ENCODE results near the gene HNMT. TPM values are rescaled to one million over a fixed set of nuclear protein-coding genes. Genes with fewer than 3 reads are reported as not detected.

The HNMT gene
- total RNA-seq, 1 donor from 2014 or later, result 13.0 TPM

- intact Hi-C loops (cut with DNase I), result no loop called here
- DNase-seq (ENCODE audit: missing footprints), result no peak
- ATAC-seq, result no peak
Observed at GRCh38 chr2:137943678-137944347, 20.5 kb upstream of the HNMT start.

- ATAC-seq, result no peak
- no peak for DNase-seq (ENCODE audit: missing footprints)
- intact Hi-C loops (cut with DNase I), result loop anchor here (5.0 kb wide), 1 partner anchor 148 kb away; no protein-coding TSS in a partner anchor
Observed at GRCh38 chr2:137944714-137945113, 19.6 kb upstream of the HNMT start.

GRCh38 chr2:137945229-137945628 lies 19.0 kb upstream of the HNMT start:
- intact Hi-C loops (cut with DNase I), result loop anchor here (5.0 kb wide), 1 partner anchor 147 kb away; no protein-coding TSS in a partner anchor
- no peak for ATAC-seq
- no peak for DNase-seq (ENCODE audit: missing footprints)

GRCh38 chr2:137946227-137946626 lies 18.0 kb upstream of the HNMT start:
- intact Hi-C loops (cut with DNase I), result loop anchor here (2.0 to 5.0 kb wide), 3 partner anchors 146 to 841 kb away; no protein-coding TSS in a partner anchor
- ATAC-seq (no peak), DNase-seq (ENCODE audit: missing footprints) (no peak)

GRCh38 chr2:137947032-137947727 lies 17.1 kb upstream of the HNMT start:
- ATAC-seq, result no peak
- DNase-seq (ENCODE audit: missing footprints), result no peak
- intact Hi-C loops (cut with DNase I), result loop anchor here (2.0 to 5.0 kb wide), 3 partner anchors 145 to 840 kb away; no protein-coding TSS in a partner anchor

GRCh38 chr2:137947728-137948336 lies 16.4 kb upstream of the HNMT start:
- ATAC-seq, result peak; percentile 65
- intact Hi-C loops (cut with DNase I), result loop anchor here (2.0 to 5.0 kb wide), 3 partner anchors 144 to 839 kb away; no protein-coding TSS in a partner anchor
- DNase-seq (ENCODE audit: missing footprints), result peak; percentile 83

- intact Hi-C loops (cut with DNase I), result loop anchor here (5.0 kb wide), 1 partner anchor 143 kb away; no protein-coding TSS in a partner anchor
- ATAC-seq, result no peak
- no peak for DNase-seq (ENCODE audit: missing footprints)
Observed at GRCh38 chr2:137948894-137949293, 15.4 kb upstream of the HNMT start.

GRCh38 chr2:137950238-137950637 lies 14.0 kb upstream of the HNMT start:
- DNase-seq (ENCODE audit: missing footprints) (no peak), ATAC-seq (no peak)
- intact Hi-C loops (cut with DNase I), result no loop called here

GRCh38 chr2:137951586-137951985 lies 12.7 kb upstream of the HNMT start:
- DNase-seq (ENCODE audit: missing footprints) (no peak), ATAC-seq (no peak)
- intact Hi-C loops (cut with DNase I), result no loop called here

- intact Hi-C loops (cut with DNase I), result no loop called here
- no peak for DNase-seq (ENCODE audit: missing footprints)
- ATAC-seq, result no peak
Observed at GRCh38 chr2:137952586-137953129, 11.6 kb upstream of the HNMT start.

- intact Hi-C loops (cut with DNase I), result no loop called here
- ATAC-seq (no peak), DNase-seq (ENCODE audit: missing footprints) (no peak)
Observed at GRCh38 chr2:137955536-137955935, 8.7 kb upstream of the HNMT start.

- ATAC-seq (no peak), DNase-seq (ENCODE audit: missing footprints) (no peak)
- intact Hi-C loops (cut with DNase I), result no loop called here
Observed at GRCh38 chr2:137957033-137957432, 7.2 kb upstream of the HNMT start.

GRCh38 chr2:137959166-137959565 lies 5.1 kb upstream of the HNMT start:
- ATAC-seq (no peak), DNase-seq (ENCODE audit: missing footprints) (no peak)
- intact Hi-C loops (cut with DNase I), result no loop called here

- intact Hi-C loops (cut with DNase I), result loop anchor here (10.0 kb wide), 1 partner anchor 115 kb away; no protein-coding TSS in a partner anchor
- DNase-seq (ENCODE audit: missing footprints) (no peak), ATAC-seq (no peak)
Observed at GRCh38 chr2:137960223-137960622, 4.0 kb upstream of the HNMT start.

- DNase-seq (ENCODE audit: missing footprints), result no peak
- ATAC-seq, result no peak
- intact Hi-C loops (cut with DNase I), result loop anchor here (10.0 kb wide), 1 partner anchor 113 kb away; no protein-coding TSS in a partner anchor
Observed at GRCh38 chr2:137961602-137962001, 2.7 kb upstream of the HNMT start.

GRCh38 chr2:137963535-137964065 lies 673 bp upstream of the HNMT start:
- intact Hi-C loops (cut with DNase I), result loop anchor here (2.0 to 10.0 kb wide), 2 partner anchors 65 to 111 kb away; no protein-coding TSS in a partner anchor
- ATAC-seq (peak; percentile 12), DNase-seq (ENCODE audit: missing footprints) (peak; percentile 50)

- ATAC-seq (no peak), DNase-seq (ENCODE audit: missing footprints) (no peak)
- intact Hi-C loops (cut with DNase I), result loop anchor here (2.0 to 10.0 kb wide), 2 partner anchors 64 to 110 kb away; no protein-coding TSS in a partner anchor
Observed at GRCh38 chr2:137964859-137965459, 686 bp downstream of the HNMT start.

- ATAC-seq, result no peak
Observed at GRCh38 chr2:137966043-137966442, 1.8 kb downstream of the HNMT start.

More at GRCh38 chr2:137966043-137966442, 1.8 kb downstream of the HNMT start:
- intact Hi-C loops (cut with DNase I), result loop anchor here (10.0 kb wide), 1 partner anchor 109 kb away; no protein-coding TSS in a partner anchor
- DNase-seq (ENCODE audit: missing footprints), result no peak

Data from Right ventricle myocardium inferior (tissue), 1 donor.